NCI-H1105 treated with DMSO at 0.1 percent for 48 hours (cell line): ENCODE results near the gene CHST9.
"Not testable (repeated sequence)": the region's sequence is repeated elsewhere in the genome, so short reads cannot be mapped to it uniquely, and the experiment has no call there.

ENCODE experiments used
- DNase-seq: peaks from one replicate; lab custom pipeline; 2025; lab: John Stamatoyannopoulos, UW

The CHST9 gene

DNA sequence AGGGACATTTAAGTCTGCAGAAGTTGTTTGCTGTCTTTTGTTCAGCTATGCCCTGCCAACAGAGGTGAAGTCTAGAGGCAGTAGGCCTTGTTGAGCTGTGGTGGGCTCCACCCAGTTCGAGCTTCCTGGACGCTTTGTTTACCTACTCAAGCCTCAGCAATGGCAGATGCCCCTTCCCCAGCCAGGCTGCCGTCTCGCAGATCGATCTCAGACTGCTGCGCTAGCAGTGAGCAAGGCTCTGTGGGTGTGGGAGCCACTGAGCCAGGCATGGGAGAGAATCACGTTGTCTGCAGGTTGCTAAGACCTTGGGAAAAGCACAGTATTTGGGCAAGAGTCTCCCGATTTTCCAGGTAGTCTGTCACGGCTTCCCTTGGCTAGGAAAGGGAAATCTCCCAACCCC is 91.8 kb downstream of the CHST9 start:
- DNase-seq, result not testable (repeated sequence)

DNA sequence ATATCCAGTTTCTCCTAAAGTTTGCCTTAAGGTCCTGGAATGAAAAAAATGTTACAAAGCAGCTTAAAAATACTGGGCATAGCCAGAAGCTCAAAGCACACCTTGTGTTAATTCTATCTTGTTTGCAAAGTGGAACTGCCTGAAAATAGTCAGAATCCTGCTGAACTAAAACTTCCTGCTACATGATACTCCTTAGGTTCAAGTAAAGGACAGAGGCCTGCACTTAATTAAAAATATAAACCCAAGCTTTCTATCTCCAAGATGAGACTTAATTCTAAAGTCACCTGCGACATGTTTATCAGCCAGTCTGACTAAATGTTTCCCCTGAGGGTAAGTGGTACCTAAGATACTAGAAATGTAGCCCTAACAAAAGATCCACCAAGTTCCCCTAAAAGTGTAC is 103.4 kb downstream of the CHST9 start:
- no peak for DNase-seq

DNA sequence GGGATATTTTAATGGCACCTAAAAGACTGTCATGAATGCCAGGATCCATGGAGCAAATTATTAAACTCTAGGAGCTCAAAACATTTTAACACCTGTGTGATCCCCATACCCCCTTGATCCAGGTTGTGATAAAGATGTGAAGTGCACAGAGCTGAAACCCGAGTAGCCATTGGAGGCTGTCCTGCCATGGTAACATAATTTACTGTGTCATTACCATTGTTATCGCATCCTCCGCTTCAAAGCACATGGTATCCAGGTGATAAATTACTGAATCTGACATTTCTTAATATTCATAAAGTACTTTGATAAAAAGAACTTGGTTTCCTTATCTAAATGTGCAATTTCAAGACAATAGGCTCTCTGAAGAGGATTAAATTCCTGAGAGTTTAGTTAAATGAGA is 109.3 kb downstream of the CHST9 start:
- DNase-seq, result peak; percentile 83

DNA sequence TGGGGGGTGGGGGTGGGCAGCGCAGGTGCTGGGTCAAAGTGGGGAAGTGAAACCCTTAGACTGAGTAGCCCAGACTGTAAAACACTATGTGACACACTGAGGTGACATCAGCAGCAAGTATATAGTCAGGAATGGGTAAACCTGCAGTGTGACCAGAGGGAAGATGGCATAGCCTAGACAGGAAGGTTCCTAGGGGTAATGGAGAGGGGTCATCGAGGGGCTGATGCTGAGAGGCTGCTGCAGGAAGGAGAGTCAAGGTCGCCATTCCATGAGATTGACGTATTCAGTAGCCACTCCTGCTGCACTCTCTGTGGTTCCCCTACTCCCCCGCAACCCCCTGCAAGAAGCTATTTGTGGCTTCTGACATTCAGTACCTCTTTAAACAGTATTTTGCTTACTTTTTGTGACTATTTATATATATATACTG is 111.7 kb downstream of the CHST9 start:
- no peak for DNase-seq

DNA sequence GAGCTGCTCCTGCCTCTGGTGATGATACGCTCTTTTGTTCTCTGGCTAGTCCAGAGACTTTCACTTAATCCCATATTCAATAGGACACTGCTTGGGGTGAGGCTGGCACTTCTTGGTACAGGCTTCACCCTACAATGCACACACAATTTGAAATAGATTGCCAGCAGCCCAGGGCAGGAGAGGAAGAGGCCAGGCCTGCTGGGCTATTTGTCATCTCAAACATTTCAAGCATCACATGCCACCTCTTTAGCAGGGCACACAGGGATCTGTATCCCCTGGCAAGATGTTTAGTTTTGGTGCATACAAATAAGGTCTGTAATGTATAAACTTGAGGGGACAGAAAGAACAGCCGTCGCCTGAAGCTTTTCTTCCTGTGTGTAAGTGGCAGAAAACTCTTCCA is 120.4 kb downstream of the CHST9 start:
- DNase-seq, result no peak

DNA sequence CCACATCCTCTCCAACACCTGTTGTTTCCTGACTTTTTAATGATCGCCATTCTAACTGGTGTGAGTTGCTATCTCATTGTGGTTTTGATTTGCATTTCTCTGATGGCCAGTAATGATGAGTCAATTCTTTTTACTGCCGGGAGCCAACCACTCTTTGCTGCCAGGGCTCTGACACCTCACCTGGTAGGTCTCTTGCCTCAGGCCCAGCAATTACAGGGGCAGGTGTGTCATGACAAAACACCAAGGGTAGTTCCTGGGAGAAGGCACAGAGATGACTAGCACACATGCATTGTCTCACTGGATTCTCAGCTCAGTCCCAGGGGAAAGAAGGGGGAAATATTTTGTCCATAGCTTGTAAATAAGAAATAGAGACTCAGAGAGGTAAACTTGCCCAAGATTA is 122.3 kb downstream of the CHST9 start:
- DNase-seq, result no peak

DNA sequence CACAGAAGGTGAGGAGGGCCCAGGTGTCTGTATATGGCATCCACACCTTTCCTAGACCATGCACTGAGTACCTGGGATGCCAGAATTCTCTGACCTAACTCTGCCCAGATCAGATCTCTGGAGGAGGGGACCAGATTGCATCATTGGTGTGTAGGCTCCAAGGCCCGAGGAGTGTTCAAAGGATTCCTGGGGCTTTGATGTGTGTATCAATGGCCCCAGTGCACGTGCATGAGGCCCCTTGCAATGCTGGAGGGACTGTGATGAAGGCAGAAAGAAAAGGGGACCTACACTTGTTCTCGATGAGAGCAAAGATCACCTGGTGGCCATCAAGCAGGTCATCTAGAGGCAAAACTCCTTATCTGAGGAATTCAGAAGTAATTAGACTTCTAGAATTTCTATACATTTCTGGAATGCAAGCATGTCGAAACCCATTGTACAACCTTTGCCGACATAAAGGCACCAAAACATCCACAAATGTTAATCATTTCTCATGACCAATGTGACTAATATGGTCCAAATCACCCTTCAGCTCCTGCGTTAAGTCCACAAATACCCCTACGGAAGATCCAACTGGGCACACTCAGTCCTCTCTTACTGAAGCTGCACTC is 123.5 kb downstream of the CHST9 start:
- no peak for DNase-seq

DNA sequence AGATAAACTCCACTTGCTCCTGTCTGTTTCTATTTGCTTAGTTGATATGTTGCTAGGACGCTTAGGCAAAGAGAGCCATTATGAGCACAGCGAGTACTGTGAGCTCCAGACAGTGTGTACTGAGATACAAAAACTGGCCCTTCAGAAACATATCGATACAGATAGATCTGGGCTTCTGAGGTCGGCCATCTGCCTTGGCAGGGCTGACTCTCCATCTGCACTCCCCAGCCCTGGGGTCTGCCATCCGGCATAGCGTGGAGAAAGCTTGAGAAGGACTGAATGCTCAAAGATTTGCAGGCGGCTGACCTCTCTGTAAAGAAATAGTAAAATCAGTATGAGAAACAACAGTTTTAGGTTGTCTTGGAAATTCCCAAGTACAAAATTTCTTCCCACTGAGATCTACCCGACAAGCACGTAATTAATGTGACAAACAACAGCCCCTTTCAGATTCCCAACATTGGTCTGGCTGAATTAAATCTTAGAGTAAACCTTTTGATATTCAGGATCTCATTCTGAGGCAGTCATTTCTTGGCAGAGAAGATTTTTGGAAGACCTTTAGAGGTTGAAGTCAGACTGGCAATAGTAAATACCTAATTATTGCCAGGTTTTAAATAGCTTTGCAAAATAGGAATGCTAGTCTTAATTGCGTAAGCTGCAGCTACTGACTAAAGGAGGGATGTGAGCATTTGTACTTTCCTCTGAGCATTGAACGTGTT is 127.4 kb downstream of the CHST9 start:
- DNase-seq, result no peak

DNA sequence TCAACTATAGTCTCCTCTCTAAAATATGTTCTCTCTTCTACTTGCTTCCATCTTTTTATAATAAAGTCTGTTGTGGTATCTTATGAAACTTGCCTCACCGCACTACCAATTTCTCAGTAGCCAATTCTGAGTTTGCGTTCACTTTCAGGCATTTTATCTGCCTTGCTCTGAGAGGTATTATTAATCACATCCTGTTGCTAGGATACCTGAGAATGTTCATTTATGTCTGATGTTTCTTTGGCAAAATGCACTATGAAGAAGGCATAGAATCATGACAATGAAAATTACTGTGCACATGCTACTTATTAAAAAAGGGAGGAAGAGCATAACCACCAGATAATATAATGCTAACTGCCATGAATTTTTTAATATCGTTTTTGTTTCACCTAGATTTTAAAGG is 130.2 kb downstream of the CHST9 start:
- DNase-seq, result no peak

DNA sequence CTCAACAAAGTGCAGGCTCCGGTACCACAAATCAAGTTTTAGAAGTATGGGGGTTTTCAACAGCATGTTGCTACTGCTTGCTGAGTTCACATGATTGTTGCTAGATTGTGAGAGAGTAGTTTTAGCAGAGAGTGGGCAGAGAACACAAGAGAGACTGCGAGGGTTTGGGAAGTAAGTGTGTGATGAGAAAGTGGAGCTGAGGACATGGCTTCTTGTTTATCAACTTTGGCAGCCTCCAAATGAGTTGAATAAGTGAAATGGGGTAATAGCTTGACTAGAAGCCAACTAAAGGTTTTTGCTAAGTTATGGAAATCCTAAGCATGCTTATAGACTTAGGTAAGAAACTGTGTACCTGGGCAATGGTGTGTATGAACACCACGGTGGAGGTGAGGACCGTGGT is 135.1 kb downstream of the CHST9 start:
- DNase-seq, result no peak

DNA sequence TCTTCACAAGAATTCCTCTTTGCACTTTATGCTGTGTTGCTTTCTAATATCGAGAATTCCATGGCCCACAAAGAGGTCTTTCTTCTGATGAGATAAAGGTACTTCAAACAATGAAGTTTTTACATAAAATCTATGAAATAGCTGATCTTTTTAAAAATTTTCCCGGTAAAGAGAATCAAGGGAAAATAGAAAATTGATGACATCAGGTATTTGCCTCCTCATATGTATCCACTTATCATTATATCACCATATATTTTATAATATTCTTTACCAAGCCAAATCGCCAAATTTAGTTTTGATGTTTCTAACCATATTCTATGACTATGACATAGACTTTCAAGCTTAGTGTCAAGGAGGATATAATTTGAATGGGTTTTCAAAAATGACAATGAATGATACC is 139.8 kb downstream of the CHST9 start:
- DNase-seq, result no peak

DNA sequence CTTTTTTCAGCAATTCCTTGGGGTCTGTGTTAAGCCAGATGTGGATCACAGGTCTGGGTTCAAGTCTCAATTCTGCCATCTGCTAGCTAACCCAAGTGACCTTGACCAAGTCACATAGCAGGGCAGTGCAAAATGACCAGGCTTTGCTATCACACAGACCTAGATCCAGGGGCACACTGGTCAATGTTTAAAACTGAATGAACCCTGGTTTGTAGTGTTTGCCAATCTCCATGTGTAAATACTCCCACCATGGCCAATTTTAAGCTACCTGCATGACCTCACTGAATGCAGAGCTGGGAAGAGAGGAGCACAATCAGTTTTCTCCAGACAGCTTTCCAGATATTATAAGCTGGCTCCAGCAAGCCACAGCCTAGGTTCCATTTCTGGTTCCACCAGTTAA is 142.9 kb downstream of the CHST9 start:
- DNase-seq, result no peak

DNA sequence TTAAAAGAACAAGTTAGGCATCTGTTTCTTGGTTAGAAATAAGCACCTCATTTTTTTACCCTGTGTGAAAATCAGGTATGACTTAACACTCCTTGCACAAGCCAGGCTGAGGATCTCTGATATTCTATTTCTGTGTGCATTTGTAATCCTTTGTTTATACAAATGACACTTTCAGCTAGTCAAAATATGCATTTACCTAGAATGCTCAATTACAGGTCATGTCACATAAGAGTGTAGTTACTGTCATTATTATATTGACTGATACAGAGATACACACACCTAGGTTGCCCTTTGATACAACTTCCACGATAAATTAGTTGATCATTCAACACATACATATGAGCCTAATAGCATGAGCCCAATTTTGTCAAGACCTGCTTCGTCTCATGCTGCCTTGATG is 144.3 kb downstream of the CHST9 start:
- DNase-seq, result no peak

DNA sequence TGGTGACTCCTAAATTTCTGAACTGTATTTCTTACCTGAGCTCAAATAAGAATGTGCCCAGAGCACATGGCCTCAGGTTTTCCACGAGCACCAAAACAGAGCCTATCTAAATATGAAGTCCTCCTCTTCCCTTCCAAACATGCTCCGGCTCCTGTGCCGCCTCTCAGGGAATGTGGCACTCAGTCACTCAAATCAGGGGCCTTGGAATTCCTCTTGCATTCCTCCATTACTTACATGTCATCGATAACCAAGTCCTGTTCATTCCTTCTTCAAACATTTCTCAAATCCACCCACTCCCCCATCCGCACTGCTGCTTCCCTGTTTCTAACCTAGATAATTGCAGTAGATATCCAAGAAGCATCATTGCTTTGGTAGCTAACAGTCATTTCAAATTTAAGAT is 151.4 kb downstream of the CHST9 start:
- DNase-seq, result no peak

DNA sequence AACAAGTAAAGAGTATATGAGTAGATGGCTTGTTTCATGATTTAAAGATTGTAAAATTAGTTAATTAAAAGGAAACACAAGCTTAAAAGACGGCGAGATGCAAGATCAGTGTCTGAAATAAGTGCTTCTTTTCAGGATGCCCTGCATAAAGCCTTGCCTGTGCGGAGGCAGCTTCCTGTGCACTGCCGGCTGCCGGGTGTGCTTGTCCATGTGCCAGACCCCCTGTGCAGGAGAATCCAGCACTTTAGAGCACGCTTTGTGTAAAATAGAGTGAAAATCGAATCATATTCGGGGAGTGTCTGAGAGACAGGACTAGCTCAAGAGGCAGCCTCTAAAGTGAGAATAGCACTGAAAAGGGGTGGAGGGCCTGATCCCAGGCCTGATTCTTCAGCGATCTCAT is 154.7 kb downstream of the CHST9 start:
- DNase-seq, result no peak

DNA sequence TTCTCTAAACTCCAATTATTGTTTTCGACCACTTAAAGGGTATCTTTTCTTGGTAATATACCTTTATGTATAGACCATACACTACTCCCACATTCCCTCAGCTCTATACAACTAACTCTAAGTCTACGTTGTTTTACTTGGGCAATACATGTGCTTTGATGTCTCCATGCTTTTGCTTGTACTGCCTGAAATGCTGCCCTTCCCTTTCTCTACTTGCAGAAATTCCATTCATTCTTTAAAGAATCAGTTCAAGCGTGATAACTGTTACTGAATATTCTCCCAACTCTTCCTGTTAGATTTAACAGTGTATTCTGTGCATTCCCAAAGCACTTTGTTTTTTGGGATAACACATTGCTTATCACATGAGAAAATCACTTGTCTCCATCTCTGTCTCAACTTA is 162.6 kb downstream of the CHST9 start:
- no peak for DNase-seq

DNA sequence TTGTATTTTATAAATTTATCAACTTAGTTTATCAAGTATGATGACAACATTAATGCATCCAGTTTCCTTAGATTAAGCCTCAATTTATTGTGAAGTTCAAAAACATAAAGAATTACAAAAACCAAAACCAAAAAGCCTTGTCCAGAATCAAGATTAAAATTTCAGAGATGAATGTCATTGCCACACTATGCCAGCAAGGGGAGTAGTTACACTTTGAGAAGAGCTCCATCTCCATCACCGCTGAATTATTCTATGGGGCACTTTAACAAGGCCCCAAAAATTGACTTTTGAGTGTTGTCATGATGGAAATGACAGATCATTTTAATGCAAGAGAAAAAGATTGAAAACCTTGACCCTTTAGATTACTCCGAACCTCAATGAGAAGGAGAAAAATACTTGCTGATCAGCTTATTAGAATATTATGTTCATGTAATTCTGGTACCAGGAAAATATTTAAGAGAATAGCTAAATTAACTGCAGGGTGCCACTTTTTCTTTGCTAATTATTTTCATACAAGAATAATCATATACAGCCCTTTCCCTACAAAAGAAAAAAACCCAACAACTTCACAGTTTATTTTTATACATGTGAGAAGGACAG is 167.1 kb downstream of the CHST9 start:
- peak; percentile 32 for DNase-seq

DNA sequence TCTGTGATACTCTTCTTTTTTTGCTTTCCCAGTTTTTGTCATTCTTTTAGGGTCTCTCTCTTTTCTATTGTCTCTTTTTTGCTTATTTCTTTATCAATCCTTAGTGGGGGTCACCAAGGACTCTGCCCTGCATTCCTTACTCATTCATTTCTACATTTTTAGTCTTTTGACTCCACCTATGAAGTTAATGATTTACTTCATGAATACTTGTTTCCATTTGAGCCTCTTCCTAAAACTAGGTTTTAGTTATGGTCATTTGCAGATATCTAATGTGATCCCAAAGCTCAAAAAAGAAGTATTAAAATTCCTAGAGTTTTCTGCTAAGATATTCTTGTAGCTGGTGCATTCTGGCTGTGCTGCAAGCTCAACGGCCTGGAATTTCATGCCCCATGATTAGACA is 170.3 kb downstream of the CHST9 start:
- no peak for DNase-seq

DNA sequence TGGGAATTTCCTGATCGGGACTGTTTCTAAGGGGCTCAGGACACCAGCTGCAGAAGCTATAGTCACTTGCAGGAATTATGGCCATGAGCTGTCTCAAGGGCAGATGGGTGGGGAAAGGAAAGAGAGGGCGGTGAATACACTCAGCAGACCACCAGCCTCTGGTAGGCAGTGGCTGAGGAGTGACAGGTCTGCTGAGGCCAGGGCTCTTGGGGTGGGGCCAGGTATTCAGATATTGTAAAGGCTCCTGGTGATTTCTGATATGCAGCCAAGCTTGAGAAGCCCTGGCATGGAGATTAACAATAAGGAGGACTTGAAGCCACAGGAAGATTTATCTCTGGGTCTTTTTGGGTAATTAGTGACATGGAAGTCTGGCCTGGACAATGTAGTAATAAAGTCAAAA is 174.3 kb downstream of the CHST9 start:
- DNase-seq, result no peak

DNA sequence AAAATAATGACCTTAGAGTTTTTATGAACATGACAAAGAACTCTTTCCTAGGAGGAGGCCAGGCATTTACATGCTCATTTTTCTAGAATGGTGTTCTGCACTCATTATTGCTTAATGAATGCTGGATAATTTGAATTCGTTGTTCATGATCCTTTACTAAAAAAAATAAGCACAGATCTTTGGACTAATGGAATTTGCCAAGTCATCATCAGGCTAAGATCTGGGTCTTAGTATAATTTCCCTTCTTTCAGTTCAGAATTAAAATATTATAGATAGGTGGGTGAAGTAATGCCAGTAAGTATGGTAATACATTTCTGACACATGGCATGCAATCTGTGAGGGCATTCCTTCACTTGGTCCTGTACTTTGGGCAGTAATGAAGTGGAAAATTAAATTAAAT is 175.8 kb downstream of the CHST9 start:
- DNase-seq, result no peak

DNA sequence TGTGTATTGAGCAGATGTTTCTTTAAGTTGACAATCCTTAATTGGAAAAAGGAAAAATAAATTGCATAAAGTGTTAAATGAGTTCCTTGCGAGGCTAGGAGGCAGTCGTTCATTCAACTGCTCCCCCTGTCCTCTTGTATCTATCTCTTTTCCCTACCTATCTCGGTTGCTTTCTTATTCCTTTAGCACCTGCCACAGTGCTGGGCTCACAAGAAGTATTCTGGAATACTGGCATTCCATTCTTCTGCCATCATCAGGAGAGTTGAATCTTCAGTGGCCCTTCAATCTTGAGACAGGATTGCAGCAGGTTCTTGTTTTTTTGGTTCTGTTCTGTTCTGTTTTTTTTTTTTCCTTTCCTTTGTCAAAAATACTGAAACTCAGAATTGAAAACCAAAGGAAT is 176.5 kb downstream of the CHST9 start:
- DNase-seq, result no peak

DNA sequence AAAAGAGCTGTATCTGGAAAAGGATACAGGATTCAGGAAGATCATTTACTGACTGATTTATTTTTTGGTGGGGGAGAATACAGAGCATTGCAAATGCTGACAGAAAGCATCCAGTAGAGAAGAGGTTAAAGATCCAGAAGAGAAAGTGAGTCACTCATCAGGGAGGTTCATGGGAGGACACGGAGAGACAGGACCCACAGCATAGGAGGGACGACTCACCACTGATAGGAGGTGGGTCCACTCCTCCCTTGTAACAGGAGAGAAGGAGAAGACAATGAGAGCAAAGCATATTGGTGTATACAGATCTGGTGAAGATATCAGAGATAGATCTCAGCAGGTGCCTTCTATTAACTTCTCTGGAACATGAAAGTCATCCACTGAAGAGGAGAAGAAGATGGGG is 177.2 kb downstream of the CHST9 start:
- no peak for DNase-seq

DNA sequence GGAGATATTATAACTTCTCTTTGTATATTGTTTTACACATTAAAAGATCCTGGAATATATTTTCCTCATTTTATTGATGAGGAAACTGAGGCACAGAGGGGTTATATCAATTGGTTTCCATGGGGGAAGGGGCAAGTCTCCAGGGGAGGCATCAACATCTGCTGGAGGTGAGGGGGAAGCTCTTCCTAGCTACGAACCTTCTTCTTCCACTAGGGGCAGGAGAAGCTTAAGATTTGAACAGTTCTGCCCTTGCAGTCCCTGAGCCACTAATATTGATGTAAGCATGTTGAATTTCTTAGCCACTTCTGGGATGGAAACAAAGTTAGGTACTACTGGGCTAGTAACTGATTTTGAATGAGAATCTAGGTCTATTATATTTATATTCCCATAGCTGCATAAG is 179.5 kb downstream of the CHST9 start:
- peak; percentile 39 for DNase-seq
